ENCODE results near the gene KLF4. TPM values are rescaled to one million over a fixed set of nuclear protein-coding genes. Genes with fewer than 3 reads are reported as not detected.
"Not testable (repeated sequence)": the region's sequence is repeated elsewhere in the genome, so short reads cannot be mapped to it uniquely, and the experiment has no call there.

Gene KLF4
- total and polyA plus RNA-seq, 2 donors from 2014 or later: 13.5 to 69.4 TPM

- no peak for FAIRE-seq
- H3K27me3 ChIP-seq (ENCODE audit: control insufficient read depth, insufficient read depth, low read length): no peaks in the 10 kb centered on the region
- H3K27ac ChIP-seq (ENCODE audit: low read depth in 2 of 2, low read length in 2 of 2): no peak overlapping the region
- no peak for TF ChIP-seq CTCF (IDR thresholded peaks at IDR 0.05; ENCODE audit: borderline replicate concordance, extremely low read depth, insufficient read depth)
- H3K9ac ChIP-seq (ENCODE audit: low read length in 3 of 3): no peak overlapping the region
- H3K4me1 ChIP-seq (ENCODE audit: control insufficient read depth in 2 of 3, insufficient read depth in 2 of 3, low read depth in 1 of 3, low read length in 3 of 3): no peaks in the 10 kb centered on the region
- no peak overlapping the region for H3K4me3 ChIP-seq (ENCODE audit: low read length in 3 of 3)
- no peak for DNase-seq
- H3K9me3 ChIP-seq (ENCODE audit: control insufficient read depth in 2 of 3, insufficient read depth in 1 of 3, low read length in 3 of 3): no peaks in the 10 kb centered on the region
- no peaks in the 10 kb centered on the region for H3K36me3 ChIP-seq (ENCODE audit: control insufficient read depth in 2 of 3, insufficient read depth in 3 of 3, low read length in 3 of 3)
- intact Hi-C loops (cut with DNase I): no loop called here
Observed at GRCh38 chr9:107502464-107502863, 12.9 kb upstream of the KLF4 start.

- peak in 2 of 5 donors; percentile 16 to 31 for DNase-seq
- FAIRE-seq; H3K9ac ChIP-seq (ENCODE audit: low read length in 3 of 3); H3K36me3 ChIP-seq (ENCODE audit: control insufficient read depth in 2 of 3, insufficient read depth in 3 of 3, low read length in 3 of 3); H3K27ac ChIP-seq (ENCODE audit: low read depth in 2 of 2, low read length in 2 of 2); H3K4me1 ChIP-seq (ENCODE audit: control insufficient read depth in 2 of 3, insufficient read depth in 2 of 3, low read depth in 1 of 3, low read length in 3 of 3); intact Hi-C loops (cut with DNase I); H3K27me3 ChIP-seq (ENCODE audit: control insufficient read depth, insufficient read depth, low read length); H3K4me3 ChIP-seq (ENCODE audit: low read length in 3 of 3); H3K9me3 ChIP-seq (ENCODE audit: control insufficient read depth in 2 of 3, insufficient read depth in 1 of 3, low read length in 3 of 3): not testable (repeated sequence)
Observed at GRCh38 chr9:107500421-107501200, 11.0 kb upstream of the KLF4 start.

GRCh38 chr9:107496976-107497375 is 7.4 kb upstream of the KLF4 start:
- TF ChIP-seq CTCF (IDR thresholded peaks at IDR 0.05; ENCODE audit: borderline replicate concordance, extremely low read depth, insufficient read depth): no peak
- H3K4me3 ChIP-seq (ENCODE audit: low read length in 3 of 3): no peak overlapping the region
- no peaks in the 10 kb centered on the region for H3K9me3 ChIP-seq (ENCODE audit: control insufficient read depth in 2 of 3, insufficient read depth in 1 of 3, low read length in 3 of 3)
- intact Hi-C loops (cut with DNase I): no loop called here
- no peaks in the 10 kb centered on the region for H3K27me3 ChIP-seq (ENCODE audit: control insufficient read depth, insufficient read depth, low read length)
- no peak overlapping the region for H3K9ac ChIP-seq (ENCODE audit: low read length in 3 of 3)
- no peak overlapping the region for H3K27ac ChIP-seq (ENCODE audit: low read depth in 2 of 2, low read length in 2 of 2)
- FAIRE-seq (no peak), DNase-seq (no peak)
- H3K4me1 ChIP-seq (ENCODE audit: control insufficient read depth in 2 of 3, insufficient read depth in 2 of 3, low read depth in 1 of 3, low read length in 3 of 3): no peaks in the 10 kb centered on the region
- H3K36me3 ChIP-seq (ENCODE audit: control insufficient read depth in 2 of 3, insufficient read depth in 3 of 3, low read length in 3 of 3): no peaks in the 10 kb centered on the region

GRCh38 chr9:107492381-107492970 is 2.9 kb upstream of the KLF4 start:
- TF ChIP-seq CTCF (IDR thresholded peaks at IDR 0.05; ENCODE audit: borderline replicate concordance, extremely low read depth, insufficient read depth): no peak
- peak in 1 of 5 donors; percentile 5 for DNase-seq
- intact Hi-C loops (cut with DNase I): no loop called here
- H3K9me3 ChIP-seq (ENCODE audit: control insufficient read depth in 2 of 3, insufficient read depth in 1 of 3, low read length in 3 of 3): no peaks in the 10 kb centered on the region
- no peaks in the 10 kb centered on the region for H3K36me3 ChIP-seq (ENCODE audit: control insufficient read depth in 2 of 3, insufficient read depth in 3 of 3, low read length in 3 of 3)
- no peak overlapping the region for H3K9ac ChIP-seq (ENCODE audit: low read length in 3 of 3)
- no peak for FAIRE-seq
- H3K27ac ChIP-seq (ENCODE audit: low read depth in 2 of 2, low read length in 2 of 2): no peak overlapping the region
- H3K4me1 ChIP-seq (ENCODE audit: control insufficient read depth in 2 of 3, insufficient read depth in 2 of 3, low read depth in 1 of 3, low read length in 3 of 3): peaks cover 0 to 14% (median 10%) of the 10 kb centered on the region in 3 donors
- H3K4me3 ChIP-seq (ENCODE audit: low read length in 3 of 3): no peak overlapping the region
- H3K27me3 ChIP-seq (ENCODE audit: control insufficient read depth, insufficient read depth, low read length): peaks cover 2% of the 10 kb centered on the region
